ENCODE data around the gene FLNB. TPM values are rescaled to one million over a fixed set of nuclear protein-coding genes. Genes with fewer than 3 reads are reported as not detected.

Gene FLNB
- total RNA-seq, 1 donor from 2014 or later: 75.4 TPM

DNA sequence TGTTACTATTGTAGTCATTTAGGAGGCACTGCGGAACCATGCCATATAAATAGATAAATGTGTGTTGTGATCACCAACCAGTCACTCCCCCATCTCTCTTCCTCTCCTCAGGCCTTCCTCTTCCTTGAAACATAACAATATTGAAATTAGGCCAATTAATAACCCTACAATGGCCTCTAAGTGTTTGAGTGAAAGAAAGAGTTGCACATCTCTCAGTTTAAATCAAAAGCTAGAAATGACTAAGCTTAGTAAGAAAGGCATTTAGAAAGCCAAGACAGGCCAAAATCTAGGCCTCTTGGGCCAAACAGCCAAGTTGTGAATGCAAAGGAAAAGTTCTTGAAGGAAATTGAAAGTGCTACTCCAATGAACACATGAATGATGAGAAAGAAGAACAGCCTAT is 210.7 kb downstream of the FLNB start:
- DNase-seq: no peak
- Mint-ChIP-seq H3K27ac (ENCODE audit: unreplicated experiment) (no peak overlapping the region), H3K4me3 (ENCODE audit: unreplicated experiment) (no peak overlapping the region), H3K9me3 (ENCODE audit: unreplicated experiment) (no peaks in the 10 kb centered on the region), H3K4me1 (ENCODE audit: low read depth, unreplicated experiment) (peaks cover 19% of the 10 kb centered on the region), H3K36me3 (ENCODE audit: unreplicated experiment) (no peaks in the 10 kb centered on the region), H3K27me3 (ENCODE audit: unreplicated experiment) (peaks cover 12% of the 10 kb centered on the region)
- TF ChIP-seq, protein P1, sequence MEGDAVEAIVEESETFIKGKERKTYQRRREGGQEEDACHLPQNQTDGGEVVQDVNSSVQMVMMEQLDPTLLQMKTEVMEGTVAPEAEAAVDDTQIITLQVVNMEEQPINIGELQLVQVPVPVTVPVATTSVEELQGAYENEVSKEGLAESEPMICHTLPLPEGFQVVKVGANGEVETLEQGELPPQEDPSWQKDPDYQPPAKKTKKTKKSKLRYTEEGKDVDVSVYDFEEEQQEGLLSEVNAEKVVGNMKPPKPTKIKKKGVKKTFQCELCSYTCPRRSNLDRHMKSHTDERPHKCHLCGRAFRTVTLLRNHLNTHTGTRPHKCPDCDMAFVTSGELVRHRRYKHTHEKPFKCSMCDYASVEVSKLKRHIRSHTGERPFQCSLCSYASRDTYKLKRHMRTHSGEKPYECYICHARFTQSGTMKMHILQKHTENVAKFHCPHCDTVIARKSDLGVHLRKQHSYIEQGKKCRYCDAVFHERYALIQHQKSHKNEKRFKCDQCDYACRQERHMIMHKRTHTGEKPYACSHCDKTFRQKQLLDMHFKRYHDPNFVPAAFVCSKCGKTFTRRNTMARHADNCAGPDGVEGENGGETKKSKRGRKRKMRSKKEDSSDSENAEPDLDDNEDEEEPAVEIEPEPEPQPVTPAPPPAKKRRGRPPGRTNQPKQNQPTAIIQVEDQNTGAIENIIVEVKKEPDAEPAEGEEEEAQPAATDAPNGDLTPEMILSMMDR (IDR thresholded peaks at IDR 0.05; ENCODE audit: partially characterized antibody, unreplicated experiment): no peak

Other genes with a start within 250 kb of the FLNB start
- 0.96 TPM for gene DNASE1L3, start 202.6 kb downstream of the FLNB start, total RNA-seq (ENCODE audit: unreplicated experiment)
- 46.0 TPM for gene ABHD6, start 229.4 kb downstream of the FLNB start, total RNA-seq (ENCODE audit: unreplicated experiment)